ENCODE data around the gene SYNE1. TPM values are rescaled to one million over a fixed set of nuclear protein-coding genes. Genes with fewer than 3 reads are reported as not detected.

The SYNE1 gene
- total and polyA plus RNA-seq, 10 of the 15 experiments (the other 5 are each of a cell fraction or from before 2014, with no cell fraction given): 2.3 to 28.7 (median 14.1) TPM

GRCh38 chr6:152236370-152237097 is 400.6 kb downstream of the SYNE1 start:
- H3K36me3 ChIP-seq (ENCODE audit: control insufficient read depth in 2 of 2, insufficient read depth in 2 of 2, low read length in 1 of 2): peaks cover 1 to 5% of the 10 kb centered on the region in 2 experiments; a peak in 3 of 4 replicates
- no peaks in the 10 kb centered on the region for H3K27me3 ChIP-seq (replicated peaks in 1 of 2; ENCODE audit: control insufficient read depth in 2 of 2, insufficient read depth in 2 of 2, low read length in 1 of 2)

More at GRCh38 chr6:152236370-152237097, 400.6 kb downstream of the SYNE1 start:
- Histone ChIP-seq H3K27ac (ENCODE audit: control insufficient read depth, insufficient read depth) (no peak overlapping the region), H4K20me1 (ENCODE audit: control insufficient read depth, insufficient read depth) (no peaks in the 10 kb centered on the region), H3K4me3 (no peak overlapping the region), H2AFZ (ENCODE audit: control insufficient read depth, low read depth, low read length) (no peak overlapping the region), H3K4me1 (ENCODE audit: control insufficient read depth, insufficient read depth, low read length) (no peaks in the 10 kb centered on the region), H3K79me2 (ENCODE audit: control insufficient read depth, insufficient read depth, low read length) (no peaks in the 10 kb centered on the region), H3K4me2 (ENCODE audit: control insufficient read depth, insufficient read depth) (no peak overlapping the region), H3K9me3 (replicated peaks; ENCODE audit: control insufficient read depth, insufficient read depth, low read length) (no peaks in the 10 kb centered on the region), H3K9ac (ENCODE audit: control insufficient read depth, insufficient read depth, low read length) (no peak overlapping the region)
- POLR2A ChIA-PET: interaction anchor here (0.6 kb wide), 1 partner anchor 15 kb away, joined by 4 read pairs; no protein-coding TSS in a partner anchor
- SMC1A ChIA-PET (ENCODE audit: uncharacterized antibody, unreplicated experiment): no interaction called here
- intact Hi-C loops (cut with micrococcal nuclease; ENCODE audit: unreplicated experiment) (no loop called here), in situ Hi-C loops (cut with MboI) (no loop called here)
- RAD21 ChIA-PET (ENCODE audit: unreplicated experiment): no interaction called here
- no TSS peak for BruUV-seq (replicated peaks)
- CTCF ChIA-PET: no interaction called here
- WGBS (ENCODE audit: insufficient coverage, insufficient replicate concordance, low lambda C conversion rate, missing lambda C conversion rate): 84% methylated on average over 8 of the region's 8 CpGs
- ATAC-seq: no peak
- FAIRE-seq: no peak
- DNase-seq (ENCODE audit: low read depth, low spot score): no peak
- TF ChIP-seq STAT1 (conservative IDR thresholded peaks at IDR 0.05) (no peak), ZNF217 (IDR thresholded peaks at IDR 0.05) (no peak), CUX1 (IDR thresholded peaks at IDR 0.05; ENCODE audit: insufficient replicate concordance, low read depth, low read length) (no peak), FOS (IDR thresholded peaks at IDR 0.05; ENCODE audit: borderline replicate concordance, extremely low read depth, insufficient read length) (no peak), SREBF2 (IDR thresholded peaks at IDR 0.05; ENCODE audit: low read length) (no peak), SREBF1 (IDR thresholded peaks at IDR 0.05; ENCODE audit: low read length) (no peak), CTCF (IDR thresholded peaks at IDR 0.05 in 2 of 3, conservative IDR thresholded peaks at IDR 0.05 in 1 of 3; ENCODE audit: control insufficient read depth in 2 of 3, extremely low read depth in 1 of 3, insufficient read depth in 1 of 3, low read depth in 3 of 3, low read length in 3 of 3) (no peak), LARP7 (IDR thresholded peaks at IDR 0.05) (no peak), PML (IDR thresholded peaks at IDR 0.05; ENCODE audit: low read length) (no peak), PAX8 (IDR thresholded peaks at IDR 0.05) (no peak), HDGF (IDR thresholded peaks at IDR 0.05) (no peak), REST (IDR thresholded peaks at IDR 0.05; ENCODE audit: low read depth, low read length) (no peak), ESRRA (IDR thresholded peaks at IDR 0.05; ENCODE audit: low read length) (no peak)
